ENCODE measurements around the gene GET4. TPM values are rescaled to one million over a fixed set of nuclear protein-coding genes. Genes with fewer than 3 reads are reported as not detected.

Gene GET4
- total RNA-seq, 1 experiment from 2014 or later: 120 TPM

DNA sequence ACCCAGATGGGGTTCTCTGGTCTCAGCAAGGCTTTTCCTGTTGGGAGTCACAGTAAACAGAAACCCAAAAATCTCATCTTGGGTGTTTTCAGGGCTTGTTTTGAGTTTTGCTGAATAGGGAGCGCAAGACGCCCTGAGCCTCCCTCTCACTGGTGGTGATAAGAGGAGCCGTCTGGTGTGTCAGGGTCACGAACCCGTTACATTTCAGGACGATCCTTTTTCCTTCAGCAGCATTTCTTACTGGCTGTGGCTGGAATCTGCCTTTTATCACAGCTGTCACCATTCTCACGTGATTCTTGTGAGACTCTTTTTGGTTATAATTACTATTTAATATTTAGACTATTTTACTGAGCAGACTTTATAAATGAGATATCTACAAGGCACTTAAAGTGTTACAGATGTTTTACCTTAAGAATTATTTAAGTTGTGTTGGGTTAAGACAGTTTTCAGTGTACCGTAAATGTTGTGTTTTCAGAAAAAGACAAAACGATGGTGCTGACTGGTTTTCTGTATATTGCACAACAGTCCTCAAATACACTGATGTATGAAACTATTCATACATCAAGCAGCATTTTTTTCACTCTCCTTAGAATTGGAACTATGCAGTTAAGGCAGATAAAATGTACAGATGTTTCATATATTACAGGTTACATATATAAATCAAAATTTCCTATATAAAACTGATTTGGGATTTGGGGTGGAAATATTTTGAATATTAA, 2.2 kb upstream of the GET4 start:
- Histone ChIP-seq H4K20me1 (ENCODE audit: insufficient read depth) (peaks cover 14% of the 10 kb centered on the region), H2AFZ (no peak overlapping the region), H3K4me1 (replicated peaks; ENCODE audit: insufficient read depth) (peaks cover 17% of the 10 kb centered on the region), H3F3A (ENCODE audit: insufficient read depth, low read depth) (peaks cover 56% of the 10 kb centered on the region), H3K4me2 (no peak overlapping the region), H3K27ac (peak overlapping the region; percentile 36; the same call in 1 of the 2 replicates), H3K4me3 (no peak overlapping the region), H3K9me3 (ENCODE audit: insufficient read depth, low read depth) (no peaks in the 10 kb centered on the region), H3K27me3 (ENCODE audit: insufficient read depth, low read depth) (no peaks in the 10 kb centered on the region), H3K36me3 (ENCODE audit: low read depth) (peaks cover 33% of the 10 kb centered on the region), H3K79me2 (ENCODE audit: low read depth) (peaks cover 22% of the 10 kb centered on the region), H3K9me2 (ENCODE audit: insufficient read depth) (no peaks in the 10 kb centered on the region)
- no TSS peak for BruUV-seq (replicated peaks)
- intact Hi-C loops (cut with micrococcal nuclease; ENCODE audit: unreplicated experiment): loop anchor here (5.0 kb wide), 1 partner anchor 552 kb away; no protein-coding TSS in a partner anchor
- ChIA-PET CTCF (interaction anchor here (0.6 to 1.4 kb wide), 4 partner anchors 27 to 549 kb away, joined by 3 to 5 read pairs (median 5); no protein-coding TSS in a partner anchor), POLR2A (ENCODE audit: unreplicated experiment) (no interaction called here)
- DNase-seq: no peak
- no peak for TF ChIP-seq EZH2 (IDR thresholded peaks at IDR 0.05; ENCODE audit: low read depth)
- TF ChIP-seq, protein P1, sequence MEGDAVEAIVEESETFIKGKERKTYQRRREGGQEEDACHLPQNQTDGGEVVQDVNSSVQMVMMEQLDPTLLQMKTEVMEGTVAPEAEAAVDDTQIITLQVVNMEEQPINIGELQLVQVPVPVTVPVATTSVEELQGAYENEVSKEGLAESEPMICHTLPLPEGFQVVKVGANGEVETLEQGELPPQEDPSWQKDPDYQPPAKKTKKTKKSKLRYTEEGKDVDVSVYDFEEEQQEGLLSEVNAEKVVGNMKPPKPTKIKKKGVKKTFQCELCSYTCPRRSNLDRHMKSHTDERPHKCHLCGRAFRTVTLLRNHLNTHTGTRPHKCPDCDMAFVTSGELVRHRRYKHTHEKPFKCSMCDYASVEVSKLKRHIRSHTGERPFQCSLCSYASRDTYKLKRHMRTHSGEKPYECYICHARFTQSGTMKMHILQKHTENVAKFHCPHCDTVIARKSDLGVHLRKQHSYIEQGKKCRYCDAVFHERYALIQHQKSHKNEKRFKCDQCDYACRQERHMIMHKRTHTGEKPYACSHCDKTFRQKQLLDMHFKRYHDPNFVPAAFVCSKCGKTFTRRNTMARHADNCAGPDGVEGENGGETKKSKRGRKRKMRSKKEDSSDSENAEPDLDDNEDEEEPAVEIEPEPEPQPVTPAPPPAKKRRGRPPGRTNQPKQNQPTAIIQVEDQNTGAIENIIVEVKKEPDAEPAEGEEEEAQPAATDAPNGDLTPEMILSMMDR (conservative IDR thresholded peaks at IDR 0.05): no peak

DNA sequence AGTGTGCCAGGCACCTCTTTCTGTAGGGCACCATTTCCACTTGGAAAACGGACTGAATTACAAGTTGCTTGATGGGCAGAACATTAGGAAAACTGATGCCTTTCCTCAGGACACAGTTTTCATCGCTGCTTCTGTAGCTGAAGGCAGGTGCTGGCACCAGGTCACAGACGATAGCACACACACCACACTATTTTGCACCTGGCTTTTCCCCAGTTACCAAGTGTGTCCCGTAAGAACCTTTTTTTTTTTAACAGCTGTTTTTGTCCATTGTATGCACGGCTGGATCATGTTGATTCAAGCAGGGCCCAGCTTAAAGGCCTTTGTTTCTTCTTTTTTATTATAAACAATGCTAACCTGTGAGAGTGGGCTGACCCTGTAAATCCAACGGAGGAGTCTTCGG, 1.3 kb upstream of the GET4 start:
- Histone ChIP-seq H3K4me1 (replicated peaks; ENCODE audit: insufficient read depth) (peaks cover 20% of the 10 kb centered on the region), H3K4me2 (no peak overlapping the region), H3F3A (ENCODE audit: insufficient read depth, low read depth) (peaks cover 55% of the 10 kb centered on the region), H3K27me3 (ENCODE audit: insufficient read depth, low read depth) (no peaks in the 10 kb centered on the region), H3K79me2 (ENCODE audit: low read depth) (peaks cover 30% of the 10 kb centered on the region), H3K9me2 (ENCODE audit: insufficient read depth) (no peaks in the 10 kb centered on the region), H3K4me3 (no peak overlapping the region), H3K27ac (no peak overlapping the region), H4K20me1 (ENCODE audit: insufficient read depth) (peaks cover 23% of the 10 kb centered on the region), H3K36me3 (ENCODE audit: low read depth) (peaks cover 30% of the 10 kb centered on the region), H3K9me3 (ENCODE audit: insufficient read depth, low read depth) (no peaks in the 10 kb centered on the region), H2AFZ (no peak overlapping the region)
- TF ChIP-seq EZH2 (IDR thresholded peaks at IDR 0.05; ENCODE audit: low read depth): no peak
- TF ChIP-seq, protein P1 (conservative IDR thresholded peaks at IDR 0.05): no peak
- intact Hi-C loops (cut with micrococcal nuclease; ENCODE audit: unreplicated experiment): loop anchor here (5.0 kb wide), 1 partner anchor 282 kb away; no protein-coding TSS in a partner anchor
- DNase-seq: no peak
- POLR2A ChIA-PET (ENCODE audit: unreplicated experiment): no interaction called here
- TSS peak; percentile 70 for BruUV-seq (replicated peaks)
- CTCF ChIA-PET: interaction anchor here (0.5 kb wide), 1 partner anchor 732 kb away, joined by 7 read pairs; no protein-coding TSS in a partner anchor

DNA sequence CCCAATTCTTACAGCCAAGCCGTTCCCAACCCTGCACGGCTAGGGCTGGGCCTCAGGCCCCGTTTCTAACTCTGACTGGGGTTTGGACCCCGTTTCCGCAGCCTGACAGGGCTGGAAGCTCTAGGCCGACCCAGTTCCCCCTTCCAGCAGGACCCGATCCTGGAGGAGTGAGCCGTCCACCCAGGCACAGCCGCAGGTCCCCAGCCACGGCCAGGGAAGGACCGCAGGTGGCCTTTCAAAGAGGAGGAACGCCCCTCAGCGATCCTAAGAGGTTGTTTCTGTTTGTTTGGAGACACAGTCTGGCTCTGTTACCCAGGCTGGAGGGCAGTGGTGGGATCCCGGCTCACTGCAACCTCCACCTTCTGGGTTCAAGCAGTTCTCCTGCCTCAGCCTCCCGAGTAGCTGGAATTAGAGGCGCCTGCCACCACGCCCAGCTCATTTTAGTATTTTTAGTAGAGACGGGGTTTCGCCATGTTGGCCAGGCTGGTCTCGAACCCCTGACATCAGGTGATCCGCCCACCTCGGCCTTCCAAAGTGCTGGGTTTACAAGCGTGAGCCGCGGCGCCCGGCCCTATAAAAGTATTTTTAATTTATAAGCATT, 778 bp upstream of the GET4 start:
- POLR2A ChIA-PET (ENCODE audit: unreplicated experiment): no interaction called here
- Histone ChIP-seq H3K9me2 (ENCODE audit: insufficient read depth) (no peaks in the 10 kb centered on the region), H3F3A (ENCODE audit: insufficient read depth, low read depth) (peaks cover 50% of the 10 kb centered on the region), H3K27me3 (ENCODE audit: insufficient read depth, low read depth) (no peaks in the 10 kb centered on the region), H3K4me3 (peak overlapping the region; percentile 37; the same call in 1 of the 2 replicates), H4K20me1 (ENCODE audit: insufficient read depth) (peaks cover 28% of the 10 kb centered on the region), H3K9me3 (ENCODE audit: insufficient read depth, low read depth) (no peaks in the 10 kb centered on the region), H3K4me2 (peak overlapping the region; percentile 66), H3K79me2 (ENCODE audit: low read depth) (peaks cover 35% of the 10 kb centered on the region), H3K27ac (peak overlapping the region; percentile 49), H2AFZ (0 out of 2 replicates have a peak overlapping the region, but pooled peaks have one; percentile 44), H3K4me1 (replicated peaks; ENCODE audit: insufficient read depth) (peaks cover 20% of the 10 kb centered on the region), H3K36me3 (ENCODE audit: low read depth) (peaks cover 27% of the 10 kb centered on the region)
- DNase-seq: no peak
- BruUV-seq (replicated peaks): no TSS peak
- TF ChIP-seq, protein P1 (conservative IDR thresholded peaks at IDR 0.05): no peak
- TF ChIP-seq EZH2 (IDR thresholded peaks at IDR 0.05; ENCODE audit: low read depth): no peak
- CTCF ChIA-PET: no interaction called here
- intact Hi-C loops (cut with micrococcal nuclease; ENCODE audit: unreplicated experiment): loop anchor here (1.0 to 5.0 kb wide), 6 partner anchors 25 to 301 kb away; no protein-coding TSS in a partner anchor
